IPS-15b (cell line): ENCODE measurements around the gene SEC24D.

Experiments
- H3K27me3 ChIP-seq: one replicate; pipeline ENCODE4 v1.6.1; 2013; ENCODE audit warnings: low read length; ENCODE audit not compliant: control insufficient read depth, insufficient read depth
- H3K36me3 ChIP-seq: one replicate; pipeline ENCODE4 v1.6.1; 2013; ENCODE audit warnings: low read length; ENCODE audit not compliant: control insufficient read depth, insufficient read depth
- H3K4me1 ChIP-seq: one replicate; pipeline ENCODE4 v1.6.1; 2013; ENCODE audit warnings: mild to moderate bottlenecking, low read length; ENCODE audit not compliant: control insufficient read depth, insufficient read depth
- H3K4me3 ChIP-seq: one replicate; pipeline ENCODE4 v1.5.1; 2013; ENCODE audit warnings: low read depth, low read length
- H3K9ac ChIP-seq: one replicate; pipeline ENCODE4 v1.6.1; 2013; ENCODE audit warnings: low read depth, mild to moderate bottlenecking, low read length
- H3K9me3 ChIP-seq: one replicate; pipeline ENCODE4 v1.6.1; 2013; ENCODE audit warnings: mild to moderate bottlenecking, low read length; ENCODE audit not compliant: control insufficient read depth, insufficient read depth

SEC24D gene

DNA sequence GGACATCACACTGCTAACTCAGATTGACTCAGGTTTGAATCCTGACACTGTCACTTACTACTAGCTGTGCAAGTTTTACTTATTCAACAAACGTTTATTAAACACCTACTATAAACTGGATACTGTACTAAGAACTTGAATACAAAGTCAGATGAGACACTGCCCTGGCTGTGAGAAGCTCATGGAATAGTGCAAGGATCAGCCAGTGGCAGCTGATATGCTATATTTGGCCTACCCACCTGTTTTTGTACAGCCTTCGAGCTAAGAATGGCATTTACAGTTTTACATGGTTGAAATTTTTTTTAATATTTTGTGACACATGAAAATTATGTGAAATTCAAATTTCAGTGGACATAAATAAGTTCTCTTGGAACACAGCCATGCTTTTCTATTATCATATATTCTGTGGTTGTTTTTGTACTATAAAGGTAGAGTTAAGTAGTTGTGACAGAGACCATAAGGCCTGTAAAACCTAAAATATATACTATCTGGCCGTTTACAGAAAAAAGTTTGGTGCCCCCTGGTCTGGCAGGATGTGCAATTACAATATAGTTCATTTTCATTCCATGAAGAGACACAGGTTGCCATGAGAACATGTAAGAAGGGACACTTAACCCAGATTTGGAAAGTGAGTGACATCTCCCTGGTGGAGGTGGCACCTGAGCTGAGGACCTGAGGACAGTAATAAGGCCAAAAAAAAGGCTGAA lies 3.4 kb upstream of the SEC24D start:
- H3K4me1 ChIP-seq: peaks cover 14% of the 10 kb centered on the region
- no peaks in the 10 kb centered on the region for H3K36me3 ChIP-seq
- no peak overlapping the region for H3K4me3 ChIP-seq

GRCh38 chr4:118837121-118837507 lies 1.2 kb upstream of the SEC24D start:
- H3K9ac ChIP-seq: peak overlapping the region; percentile 84
- no peaks in the 10 kb centered on the region for H3K9me3 ChIP-seq
- peak overlapping the region; percentile 95 for H3K4me3 ChIP-seq
- no peaks in the 10 kb centered on the region for H3K27me3 ChIP-seq
- H3K4me1 ChIP-seq: peaks cover 16% of the 10 kb centered on the region
- H3K36me3 ChIP-seq: peaks cover 9% of the 10 kb centered on the region

More for the DNA sequence above, 3.4 kb upstream of the SEC24D start:
- Histone ChIP-seq H3K27me3 (no peaks in the 10 kb centered on the region), H3K9me3 (no peaks in the 10 kb centered on the region), H3K9ac (no peak overlapping the region)

DNA sequence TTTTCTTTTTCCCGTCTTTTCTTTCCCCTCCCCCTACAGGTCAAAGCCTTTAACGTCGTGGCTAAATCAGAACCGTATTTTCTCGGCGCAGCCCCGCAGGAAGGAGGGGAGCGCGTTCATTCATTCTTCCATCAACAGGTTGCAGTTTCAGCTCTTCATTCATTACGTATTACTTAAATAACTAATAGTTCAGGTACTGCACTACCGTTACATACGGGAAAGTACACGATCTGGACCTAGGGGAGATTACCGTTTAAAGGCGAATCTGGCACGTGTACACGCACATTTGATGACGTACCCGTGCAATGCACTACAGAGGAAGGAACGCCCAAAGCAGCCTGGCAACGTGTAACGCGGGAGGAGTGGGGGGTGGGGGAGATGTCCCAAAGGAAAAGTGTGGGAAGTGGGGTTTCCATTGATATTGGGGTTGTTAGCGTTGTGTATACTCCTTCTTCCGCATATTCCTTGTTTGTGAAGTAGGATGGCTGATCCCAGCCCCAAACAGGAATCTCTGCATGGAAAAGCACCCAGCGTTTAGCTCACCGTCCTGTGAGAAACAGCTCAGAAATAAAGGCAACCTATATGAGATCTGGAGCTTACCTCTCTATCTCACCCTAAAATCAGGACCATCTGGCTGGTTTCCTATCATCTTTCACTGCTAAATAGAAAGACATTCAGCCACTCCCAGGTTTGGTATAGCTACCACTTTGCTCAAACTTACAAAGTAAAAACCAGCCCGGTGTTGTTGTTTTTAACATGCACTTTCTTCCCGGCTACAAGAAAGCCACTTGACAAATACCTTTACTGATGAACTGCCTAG lies 585 bp upstream of the SEC24D start:
- Histone ChIP-seq H3K36me3 (peaks cover 9% of the 10 kb centered on the region), H3K4me3 (peak overlapping the region; percentile 95), H3K27me3 (no peaks in the 10 kb centered on the region), H3K9ac (peak overlapping the region; percentile 84), H3K9me3 (no peaks in the 10 kb centered on the region), H3K4me1 (peaks cover 16% of the 10 kb centered on the region)

DNA sequence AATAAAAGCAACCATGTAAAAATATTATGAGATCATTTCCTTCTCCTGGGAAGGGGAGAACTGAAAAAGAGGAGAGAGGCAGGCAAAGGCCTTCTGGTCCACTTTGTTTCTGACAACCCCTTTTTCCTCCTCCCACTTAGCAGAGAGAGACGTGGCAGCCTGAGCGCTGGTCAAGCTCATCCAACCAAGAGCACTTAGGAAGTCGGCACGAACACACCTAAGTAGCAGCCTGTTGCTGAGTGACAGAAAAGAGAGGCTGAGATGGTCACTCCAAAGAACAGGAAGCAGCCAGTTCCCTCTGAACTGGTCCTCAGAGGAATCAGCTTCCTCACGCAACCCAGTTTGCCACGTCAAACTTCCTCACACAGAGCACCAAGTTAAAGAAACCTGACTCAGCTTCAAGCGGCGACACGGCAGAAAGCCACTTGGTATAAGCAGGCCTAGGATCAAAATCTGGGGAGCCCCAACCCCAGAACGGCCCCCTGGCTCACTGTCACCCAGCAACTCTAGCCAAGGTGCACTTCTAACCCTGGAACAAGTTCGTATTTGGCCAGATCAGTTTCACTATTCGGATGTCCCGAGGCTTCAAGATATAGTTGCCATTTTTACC lies 861 bp downstream of the SEC24D start:
- peaks cover 13% of the 10 kb centered on the region for H3K4me1 ChIP-seq
- H3K27me3 ChIP-seq: no peaks in the 10 kb centered on the region
- H3K9ac ChIP-seq: peak overlapping the region; percentile 71
- peak overlapping the region; percentile 95 for H3K4me3 ChIP-seq
- H3K9me3 ChIP-seq: no peaks in the 10 kb centered on the region
- peaks cover 9% of the 10 kb centered on the region for H3K36me3 ChIP-seq

- H3K9me3 ChIP-seq: no peaks in the 10 kb centered on the region
- H3K27me3 ChIP-seq: no peaks in the 10 kb centered on the region
- peaks cover 9% of the 10 kb centered on the region for H3K36me3 ChIP-seq
- H3K4me3 ChIP-seq: peak overlapping the region; percentile 95
- no peak overlapping the region for H3K9ac ChIP-seq
- peaks cover 13% of the 10 kb centered on the region for H3K4me1 ChIP-seq
Measured at GRCh38 chr4:118834070-118834469, 1.9 kb downstream of the SEC24D start.

- H3K4me3 ChIP-seq: no peak overlapping the region
Measured at GRCh38 chr4:118833192-118833820, 2.6 kb downstream of the SEC24D start.

DNA sequence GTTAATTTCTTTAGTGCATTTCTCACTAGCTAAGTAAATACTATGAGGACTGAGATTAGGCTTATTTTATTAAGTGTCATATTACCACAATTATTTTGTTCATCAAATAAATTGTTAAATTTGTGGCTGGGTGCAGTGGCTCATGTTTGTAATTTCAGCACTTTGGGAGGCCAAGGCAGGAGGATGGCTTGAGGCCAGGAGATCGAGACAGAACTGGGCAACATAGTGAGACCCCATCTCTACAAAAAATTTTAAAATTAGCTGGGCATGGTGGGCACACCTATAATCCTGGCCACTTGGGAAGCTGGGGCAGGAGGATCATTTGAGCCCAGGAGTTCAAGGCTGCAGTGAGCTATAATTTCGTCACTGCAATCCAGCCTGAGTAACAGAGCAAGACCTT lies 6.8 kb downstream of the SEC24D start:
- Histone ChIP-seq H3K4me3 (no peak overlapping the region), H3K4me1 (peaks cover 14% of the 10 kb centered on the region), H3K9me3 (no peaks in the 10 kb centered on the region), H3K36me3 (peaks cover 14% of the 10 kb centered on the region), H3K9ac (no peak overlapping the region), H3K27me3 (no peaks in the 10 kb centered on the region)

More at GRCh38 chr4:118833192-118833820, 2.6 kb downstream of the SEC24D start:
- no peaks in the 10 kb centered on the region for H3K27me3 ChIP-seq
- no peaks in the 10 kb centered on the region for H3K9me3 ChIP-seq
- H3K4me1 ChIP-seq: peaks cover 13% of the 10 kb centered on the region
- peaks cover 9% of the 10 kb centered on the region for H3K36me3 ChIP-seq
- no peak overlapping the region for H3K9ac ChIP-seq

DNA sequence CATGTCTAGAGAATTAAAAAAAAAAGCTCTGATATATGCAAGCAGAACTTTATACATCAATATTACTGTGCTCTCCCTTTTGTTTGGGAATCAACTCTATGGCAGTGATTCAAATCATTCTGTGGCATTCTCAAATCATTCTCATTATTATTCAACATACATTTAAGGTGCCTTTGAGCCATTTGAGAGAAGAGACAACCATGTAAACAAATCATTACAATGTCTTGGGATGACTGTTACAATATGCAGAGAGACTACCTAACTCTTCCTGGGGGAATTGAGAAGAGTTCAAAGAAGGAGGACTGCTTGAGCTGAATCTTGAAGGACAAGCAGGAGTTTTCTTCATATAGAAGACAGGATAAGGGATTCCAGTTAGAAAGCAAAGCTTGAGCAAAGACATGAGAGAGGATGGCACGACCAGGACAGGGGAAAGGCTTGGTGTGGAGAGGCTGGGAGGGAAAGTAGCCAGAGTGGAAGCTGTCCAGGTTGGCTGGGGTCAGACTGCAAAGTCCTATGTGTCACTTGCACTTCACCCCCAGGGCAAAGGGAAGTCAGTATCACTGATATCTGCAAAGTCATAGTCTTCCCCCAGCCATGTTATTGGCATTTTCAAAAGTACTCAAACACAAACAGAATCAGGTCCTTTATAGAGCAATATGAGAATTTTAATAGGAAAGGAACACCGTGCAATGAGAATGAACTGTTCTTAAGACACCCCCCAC lies 9.0 kb downstream of the SEC24D start:
- Histone ChIP-seq H3K27me3 (no peaks in the 10 kb centered on the region), H3K4me1 (peaks cover 10% of the 10 kb centered on the region), H3K36me3 (peaks cover 6% of the 10 kb centered on the region), H3K9me3 (no peaks in the 10 kb centered on the region), H3K9ac (no peak overlapping the region), H3K4me3 (no peak overlapping the region)

DNA sequence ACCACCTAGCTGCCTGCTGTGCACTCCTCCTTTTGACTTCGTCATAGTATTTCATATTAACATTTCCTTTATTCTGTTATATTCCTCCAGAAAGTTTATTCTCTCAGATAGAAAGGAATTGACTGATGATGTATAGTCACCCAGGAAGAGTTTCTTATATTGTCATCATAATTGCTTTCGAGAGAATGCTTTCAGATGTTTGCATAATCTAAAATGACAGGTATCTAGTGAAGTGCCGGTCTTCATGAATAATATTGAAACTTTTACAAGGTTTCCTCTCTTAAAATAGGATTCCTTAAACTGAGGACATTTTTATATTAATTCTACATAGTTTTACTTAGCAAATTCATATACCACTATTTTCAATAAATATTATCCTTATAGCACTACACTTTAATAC lies 10.1 kb downstream of the SEC24D start:
- no peaks in the 10 kb centered on the region for H3K9me3 ChIP-seq
- no peaks in the 10 kb centered on the region for H3K27me3 ChIP-seq
- peaks cover 10% of the 10 kb centered on the region for H3K4me1 ChIP-seq
- no peak overlapping the region for H3K4me3 ChIP-seq
- H3K9ac ChIP-seq: no peak overlapping the region
- H3K36me3 ChIP-seq: peaks cover 6% of the 10 kb centered on the region

DNA sequence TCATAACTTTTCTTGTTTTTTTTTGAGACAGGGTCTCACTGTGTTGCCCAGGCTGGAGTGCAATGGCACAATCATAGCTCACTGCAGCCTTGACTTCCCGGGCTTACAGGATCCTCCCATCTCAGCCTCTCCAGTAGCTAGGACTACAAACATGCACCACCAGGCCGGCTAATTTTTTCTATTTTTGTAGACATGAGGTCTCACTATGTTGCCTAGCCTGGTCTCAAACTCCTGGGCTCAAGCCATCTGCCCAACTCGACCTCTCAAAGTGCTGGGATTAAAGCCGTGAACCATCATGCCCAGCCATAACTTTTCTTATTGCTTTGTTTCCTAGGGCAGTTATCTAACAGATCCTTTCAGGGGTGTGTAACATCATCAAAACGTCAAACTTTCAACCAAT lies 11.8 kb downstream of the SEC24D start:
- H3K4me1 ChIP-seq: peaks cover 10% of the 10 kb centered on the region
- peaks cover 6% of the 10 kb centered on the region for H3K36me3 ChIP-seq
- no peaks in the 10 kb centered on the region for H3K9me3 ChIP-seq
- no peak overlapping the region for H3K9ac ChIP-seq
- no peak overlapping the region for H3K4me3 ChIP-seq
- H3K27me3 ChIP-seq: no peaks in the 10 kb centered on the region

DNA sequence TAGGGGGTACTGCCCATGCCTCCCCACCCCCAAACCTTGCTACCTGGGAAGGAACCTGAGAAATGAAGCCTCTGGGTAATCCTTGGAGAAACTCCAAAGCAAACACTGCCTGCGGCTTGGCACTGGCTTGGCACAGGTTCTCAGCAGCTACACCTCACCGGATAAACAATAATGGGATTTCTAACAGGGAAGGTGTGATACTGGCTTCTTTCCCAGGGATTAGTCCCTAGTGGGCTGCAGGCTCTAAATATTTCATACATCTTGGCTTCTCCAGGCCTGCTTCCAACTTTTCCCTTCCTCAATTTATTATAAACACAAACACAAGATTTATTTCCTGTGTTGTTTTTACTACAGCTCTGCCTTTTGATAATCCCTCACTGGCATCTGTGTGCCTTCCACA lies 12.5 kb downstream of the SEC24D start:
- H3K36me3 ChIP-seq: peaks cover 6% of the 10 kb centered on the region
- peaks cover 10% of the 10 kb centered on the region for H3K4me1 ChIP-seq
- no peaks in the 10 kb centered on the region for H3K9me3 ChIP-seq
- no peaks in the 10 kb centered on the region for H3K27me3 ChIP-seq
- H3K4me3 ChIP-seq: no peak overlapping the region
- H3K9ac ChIP-seq: no peak overlapping the region
